PC-3 (cell line): Measurements from ENCODE around the gene LGI1.

ENCODE experiments used
- EZH2 ChIP-seq: fragments of 300-600 bp; sonication (generic); IDR thresholded peaks from one replicate; pipeline ENCODE4 v1.6.1; 2017; ENCODE audit warnings: antibody characterized with exemption, mild to moderate bottlenecking, low read length; ENCODE audit not compliant: unreplicated experiment
- EZH2phosphoT487 ChIP-seq: fragments of 300-600 bp; sonication (generic); IDR thresholded peaks from 2 replicates; pipeline ENCODE4 v1.6.1; 2018; ENCODE audit warnings: mild to moderate bottlenecking, antibody characterized with exemption, low read length, borderline replicate concordance
- TF ChIP-seq, protein P1 (sequence below): fragments of 300-600 bp; sonication (generic); conservative IDR thresholded peaks from 2 replicates; pipeline ENCODE4 v1.5.1; 2017; ENCODE audit warnings: antibody characterized with exemption, low read depth, mild to moderate bottlenecking, low read length

- TF ChIP-seq, protein P1, sequence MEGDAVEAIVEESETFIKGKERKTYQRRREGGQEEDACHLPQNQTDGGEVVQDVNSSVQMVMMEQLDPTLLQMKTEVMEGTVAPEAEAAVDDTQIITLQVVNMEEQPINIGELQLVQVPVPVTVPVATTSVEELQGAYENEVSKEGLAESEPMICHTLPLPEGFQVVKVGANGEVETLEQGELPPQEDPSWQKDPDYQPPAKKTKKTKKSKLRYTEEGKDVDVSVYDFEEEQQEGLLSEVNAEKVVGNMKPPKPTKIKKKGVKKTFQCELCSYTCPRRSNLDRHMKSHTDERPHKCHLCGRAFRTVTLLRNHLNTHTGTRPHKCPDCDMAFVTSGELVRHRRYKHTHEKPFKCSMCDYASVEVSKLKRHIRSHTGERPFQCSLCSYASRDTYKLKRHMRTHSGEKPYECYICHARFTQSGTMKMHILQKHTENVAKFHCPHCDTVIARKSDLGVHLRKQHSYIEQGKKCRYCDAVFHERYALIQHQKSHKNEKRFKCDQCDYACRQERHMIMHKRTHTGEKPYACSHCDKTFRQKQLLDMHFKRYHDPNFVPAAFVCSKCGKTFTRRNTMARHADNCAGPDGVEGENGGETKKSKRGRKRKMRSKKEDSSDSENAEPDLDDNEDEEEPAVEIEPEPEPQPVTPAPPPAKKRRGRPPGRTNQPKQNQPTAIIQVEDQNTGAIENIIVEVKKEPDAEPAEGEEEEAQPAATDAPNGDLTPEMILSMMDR: no peak
- TF ChIP-seq EZH2 (no peak), EZH2phosphoT487 (no peak)
Observed at GRCh38 chr10:93726024-93726423, 31.7 kb upstream of the LGI1 start.
